Measurements from ENCODE around the gene GGACT. TPM values are rescaled to one million over a fixed set of nuclear protein-coding genes. Genes with fewer than 3 reads are reported as not detected.

Gene GGACT
- total RNA-seq, 2 donors from 2014 or later, result 6.7 to 10.0 TPM

DNA sequence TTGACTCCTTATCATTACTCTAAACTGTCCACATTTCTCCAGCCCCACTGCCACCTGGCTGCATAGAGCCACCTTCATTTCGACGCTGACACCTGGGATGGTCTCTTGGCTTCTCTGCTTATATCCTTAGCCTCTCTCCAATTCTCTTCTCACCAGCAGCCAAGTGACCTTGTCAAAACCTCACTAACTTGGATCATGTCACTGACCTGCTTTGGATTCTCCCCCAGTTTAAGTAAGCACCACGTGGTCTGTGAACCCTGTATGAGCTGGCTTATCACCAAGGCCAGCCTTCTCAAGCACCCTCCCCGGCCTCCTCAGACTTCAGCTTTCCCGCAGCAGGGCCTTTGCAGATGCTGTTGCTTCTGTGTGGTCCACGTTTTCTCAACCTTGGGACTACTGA, 12.3 kb upstream of the GGACT start:
- Histone ChIP-seq H3K9me3 (no peaks in the 10 kb centered on the region), H3K4me1 (no peaks in the 10 kb centered on the region), H3K36me3 (no peaks in the 10 kb centered on the region), H3K27ac (no peak overlapping the region), H3K27me3 (no peaks in the 10 kb centered on the region), H3K9ac (ENCODE audit: low read depth in 2 of 2, low read length in 2 of 2) (no peak overlapping the region), H3K4me3 (no peak overlapping the region)
- TF ChIP-seq, protein P1, sequence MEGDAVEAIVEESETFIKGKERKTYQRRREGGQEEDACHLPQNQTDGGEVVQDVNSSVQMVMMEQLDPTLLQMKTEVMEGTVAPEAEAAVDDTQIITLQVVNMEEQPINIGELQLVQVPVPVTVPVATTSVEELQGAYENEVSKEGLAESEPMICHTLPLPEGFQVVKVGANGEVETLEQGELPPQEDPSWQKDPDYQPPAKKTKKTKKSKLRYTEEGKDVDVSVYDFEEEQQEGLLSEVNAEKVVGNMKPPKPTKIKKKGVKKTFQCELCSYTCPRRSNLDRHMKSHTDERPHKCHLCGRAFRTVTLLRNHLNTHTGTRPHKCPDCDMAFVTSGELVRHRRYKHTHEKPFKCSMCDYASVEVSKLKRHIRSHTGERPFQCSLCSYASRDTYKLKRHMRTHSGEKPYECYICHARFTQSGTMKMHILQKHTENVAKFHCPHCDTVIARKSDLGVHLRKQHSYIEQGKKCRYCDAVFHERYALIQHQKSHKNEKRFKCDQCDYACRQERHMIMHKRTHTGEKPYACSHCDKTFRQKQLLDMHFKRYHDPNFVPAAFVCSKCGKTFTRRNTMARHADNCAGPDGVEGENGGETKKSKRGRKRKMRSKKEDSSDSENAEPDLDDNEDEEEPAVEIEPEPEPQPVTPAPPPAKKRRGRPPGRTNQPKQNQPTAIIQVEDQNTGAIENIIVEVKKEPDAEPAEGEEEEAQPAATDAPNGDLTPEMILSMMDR (IDR thresholded peaks at IDR 0.05), result no peak
- intact Hi-C loops (cut with DNase I), result no loop called here
- no peak for DNase-seq

DNA sequence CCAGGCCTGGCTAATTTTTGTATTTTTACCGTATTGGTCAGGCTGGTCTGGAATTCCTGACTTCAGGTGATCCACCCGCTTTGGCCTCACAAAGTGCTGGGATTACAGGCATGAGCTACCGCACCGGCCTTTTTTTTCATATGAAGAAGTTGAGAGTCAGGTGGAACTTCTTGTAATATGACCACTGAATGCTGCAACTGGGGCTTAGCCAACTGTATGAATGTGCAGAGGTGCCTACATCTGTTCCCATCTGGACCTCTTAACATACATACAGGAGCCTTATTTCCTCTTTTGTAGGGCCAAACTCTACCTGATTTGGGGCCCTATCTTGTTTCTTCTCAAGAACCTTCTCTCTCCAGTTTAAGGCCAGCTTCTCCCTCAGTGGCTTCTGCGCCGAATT, 11.9 kb upstream of the GGACT start:
- intact Hi-C loops (cut with DNase I), result no loop called here
- Histone ChIP-seq H3K4me1 (no peaks in the 10 kb centered on the region), H3K9ac (ENCODE audit: low read depth in 2 of 2, low read length in 2 of 2) (no peak overlapping the region), H3K27ac (no peak overlapping the region), H3K4me3 (no peak overlapping the region), H3K27me3 (no peaks in the 10 kb centered on the region), H3K9me3 (no peaks in the 10 kb centered on the region), H3K36me3 (no peaks in the 10 kb centered on the region)
- TF ChIP-seq, protein P1 (IDR thresholded peaks at IDR 0.05), result no peak
- DNase-seq, result no peak

DNA sequence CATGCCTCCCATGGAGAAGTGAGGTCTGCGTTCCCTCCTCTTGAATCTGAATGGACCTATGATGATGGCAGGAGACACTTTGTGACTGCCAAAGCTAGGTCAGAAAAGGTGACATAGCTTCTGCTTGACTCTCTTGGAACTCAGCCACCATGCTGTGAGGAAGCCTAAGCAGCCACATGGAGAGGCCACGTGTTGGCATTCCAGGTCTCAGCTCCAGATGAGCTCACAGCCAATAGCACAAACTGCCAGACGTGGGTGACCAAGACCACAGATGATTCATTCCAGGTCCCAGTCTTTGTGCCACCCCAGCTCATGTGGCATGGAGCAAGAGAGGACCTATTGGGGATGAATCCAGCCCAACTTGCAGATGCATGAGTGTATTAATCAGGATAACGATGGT, 8.7 kb upstream of the GGACT start:
- intact Hi-C loops (cut with DNase I), result no loop called here
- Histone ChIP-seq H3K27ac (no peak overlapping the region), H3K9me3 (no peaks in the 10 kb centered on the region), H3K36me3 (no peaks in the 10 kb centered on the region), H3K27me3 (no peaks in the 10 kb centered on the region), H3K4me3 (no peak overlapping the region), H3K9ac (ENCODE audit: low read depth in 2 of 2, low read length in 2 of 2) (no peak overlapping the region), H3K4me1 (no peaks in the 10 kb centered on the region)
- TF ChIP-seq, protein P1 (IDR thresholded peaks at IDR 0.05), result no peak
- no peak for DNase-seq

DNA sequence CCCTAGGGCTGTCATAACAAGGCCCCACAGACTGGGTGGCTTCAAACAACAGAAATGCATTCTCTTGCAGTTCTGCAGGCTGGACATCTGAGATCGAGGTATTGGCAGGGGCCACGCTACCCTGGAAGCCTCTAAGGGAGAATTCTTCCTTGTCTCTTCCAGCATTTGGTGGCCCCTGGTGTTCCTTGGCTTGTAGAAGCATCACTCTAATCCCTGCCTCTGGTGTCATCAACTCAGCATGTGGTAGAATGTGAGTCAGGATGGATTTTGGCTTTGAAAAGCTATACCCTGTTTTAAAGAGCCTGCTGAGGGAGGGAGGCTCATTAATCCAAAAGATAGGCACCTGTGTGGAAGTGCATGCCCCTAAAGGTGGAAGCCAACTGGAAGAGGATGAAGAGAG, 7.9 kb upstream of the GGACT start:
- Histone ChIP-seq H3K27me3 (no peaks in the 10 kb centered on the region), H3K9me3 (no peaks in the 10 kb centered on the region), H3K9ac (ENCODE audit: low read depth in 2 of 2, low read length in 2 of 2) (no peak overlapping the region), H3K4me3 (no peak overlapping the region), H3K4me1 (no peaks in the 10 kb centered on the region), H3K36me3 (no peaks in the 10 kb centered on the region), H3K27ac (no peak overlapping the region)
- TF ChIP-seq, protein P1 (IDR thresholded peaks at IDR 0.05), result no peak
- intact Hi-C loops (cut with DNase I), result no loop called here
- DNase-seq, result no peak

DNA sequence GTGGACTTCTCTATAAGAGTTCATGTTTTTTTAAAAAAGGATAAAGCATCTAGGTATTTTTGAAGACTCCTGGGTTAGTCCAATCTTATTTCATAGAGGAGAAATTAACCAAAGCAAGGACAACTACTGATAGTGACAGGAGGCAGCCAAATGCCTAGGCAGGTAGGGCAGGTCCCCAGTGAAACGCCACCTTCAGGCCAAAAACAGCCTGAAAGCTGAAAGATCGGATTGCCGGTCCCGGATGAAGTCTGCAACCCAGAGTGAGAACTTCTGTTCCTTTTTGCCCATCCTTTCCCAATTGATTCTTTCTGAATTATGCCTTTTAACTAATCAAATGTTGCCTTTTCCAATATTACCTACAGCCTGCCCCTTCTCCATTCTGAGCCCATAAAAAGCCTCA, 6.1 kb upstream of the GGACT start:
- H3K36me3 ChIP-seq, result no peaks in the 10 kb centered on the region
- TF ChIP-seq, protein P1 (IDR thresholded peaks at IDR 0.05), result peak; percentile 33
- no peak overlapping the region for H3K4me3 ChIP-seq
- no peak overlapping the region for H3K9ac ChIP-seq (ENCODE audit: low read depth in 2 of 2, low read length in 2 of 2)
- intact Hi-C loops (cut with DNase I), result no loop called here
- no peaks in the 10 kb centered on the region for H3K27me3 ChIP-seq
- no peaks in the 10 kb centered on the region for H3K4me1 ChIP-seq
- H3K9me3 ChIP-seq, result no peaks in the 10 kb centered on the region
- H3K27ac ChIP-seq, result no peak overlapping the region
- DNase-seq, result peak; percentile 38

DNA sequence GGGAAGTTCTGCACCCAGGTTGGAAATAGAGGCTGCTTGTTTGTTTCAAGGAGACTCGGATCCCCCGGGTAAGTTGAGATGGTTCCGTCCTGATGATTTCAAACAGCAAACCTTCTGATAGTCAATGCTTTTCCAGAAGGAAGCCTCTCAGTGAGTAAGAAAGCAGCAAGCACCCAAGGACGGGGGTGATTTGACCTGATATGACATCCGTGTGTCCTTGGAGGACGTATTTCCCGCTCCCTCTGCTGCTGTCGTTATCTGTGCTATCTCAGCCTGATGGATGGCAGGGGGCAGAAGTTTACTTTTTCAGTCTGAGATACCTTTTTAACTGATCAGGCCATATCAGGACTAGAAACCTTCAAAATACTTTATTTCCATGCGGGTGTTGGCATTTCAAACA, 5.7 kb upstream of the GGACT start:
- Histone ChIP-seq H3K9me3 (no peaks in the 10 kb centered on the region), H3K4me1 (no peaks in the 10 kb centered on the region), H3K4me3 (no peak overlapping the region), H3K36me3 (no peaks in the 10 kb centered on the region), H3K27ac (no peak overlapping the region), H3K9ac (ENCODE audit: low read depth in 2 of 2, low read length in 2 of 2) (no peak overlapping the region), H3K27me3 (no peaks in the 10 kb centered on the region)
- intact Hi-C loops (cut with DNase I), result no loop called here
- TF ChIP-seq, protein P1 (IDR thresholded peaks at IDR 0.05), result no peak
- DNase-seq, result no peak
